ENCODE data around the gene ONECUT3. TPM values are rescaled to one million over a fixed set of nuclear protein-coding genes. Genes with fewer than 3 reads are reported as not detected.

Gene ONECUT3
- total RNA-seq, 1 donor from 2014 or later, result 0.03 TPM

GRCh38 chr19:1767464-1767933 lies 14.2 kb downstream of the ONECUT3 start:
- DNase-seq (ENCODE audit: low spot score) (peak; percentile 54), ATAC-seq (peak; percentile 90)

- no peak for DNase-seq (ENCODE audit: low spot score)
- peak; percentile 30 for ATAC-seq
Observed at GRCh38 chr19:1768248-1768647, 14.9 kb downstream of the ONECUT3 start.

GRCh38 chr19:1768918-1769644 lies 15.8 kb downstream of the ONECUT3 start:
- ATAC-seq (no peak), DNase-seq (ENCODE audit: low spot score) (no peak)

- ATAC-seq (no peak), DNase-seq (ENCODE audit: low spot score) (no peak)
Observed at GRCh38 chr19:1769645-1769985, 16.3 kb downstream of the ONECUT3 start.

GRCh38 chr19:1770866-1771576 lies 17.7 kb downstream of the ONECUT3 start:
- no peak for ATAC-seq
- DNase-seq (ENCODE audit: low spot score), result no peak

GRCh38 chr19:1773184-1773583 lies 19.9 kb downstream of the ONECUT3 start:
- ATAC-seq, result no peak
- no peak for DNase-seq (ENCODE audit: low spot score)

- DNase-seq (ENCODE audit: low spot score), result no peak
- peak; percentile 65 for ATAC-seq
Observed at GRCh38 chr19:1774989-1775772, 21.9 kb downstream of the ONECUT3 start.

GRCh38 chr19:1775951-1776605 lies 22.8 kb downstream of the ONECUT3 start:
- DNase-seq (ENCODE audit: low spot score) (no peak), ATAC-seq (no peak)

- ATAC-seq (no peak), DNase-seq (ENCODE audit: low spot score) (no peak)
Observed at GRCh38 chr19:1776606-1777147, 23.4 kb downstream of the ONECUT3 start.

- ATAC-seq (no peak), DNase-seq (ENCODE audit: low spot score) (no peak)
Observed at GRCh38 chr19:1777149-1777548, 23.8 kb downstream of the ONECUT3 start.

GRCh38 chr19:1779574-1779973 lies 26.3 kb downstream of the ONECUT3 start:
- ATAC-seq (no peak), DNase-seq (ENCODE audit: low spot score) (no peak)

GRCh38 chr19:1780272-1780958 lies 27.1 kb downstream of the ONECUT3 start:
- DNase-seq (ENCODE audit: low spot score) (no peak), ATAC-seq (no peak)

GRCh38 chr19:1782521-1782920 lies 29.2 kb downstream of the ONECUT3 start:
- DNase-seq (ENCODE audit: low spot score) (no peak), ATAC-seq (no peak)

GRCh38 chr19:1783354-1783753 lies 30.0 kb downstream of the ONECUT3 start:
- DNase-seq (ENCODE audit: low spot score) (no peak), ATAC-seq (no peak)

GRCh38 chr19:1783874-1784273 lies 30.6 kb downstream of the ONECUT3 start:
- ATAC-seq, result no peak
- no peak for DNase-seq (ENCODE audit: low spot score)

GRCh38 chr19:1785310-1785709 lies 32.0 kb downstream of the ONECUT3 start:
- no peak for DNase-seq (ENCODE audit: low spot score)
- no peak for ATAC-seq

GRCh38 chr19:1786668-1787067 lies 33.4 kb downstream of the ONECUT3 start:
- ATAC-seq (no peak), DNase-seq (ENCODE audit: low spot score) (no peak)

GRCh38 chr19:1787116-1787515 lies 33.8 kb downstream of the ONECUT3 start:
- DNase-seq (ENCODE audit: low spot score) (no peak), ATAC-seq (no peak)

- ATAC-seq (peak; percentile 41), DNase-seq (ENCODE audit: low spot score) (no peak)
Observed at GRCh38 chr19:1789261-1790041, 36.1 kb downstream of the ONECUT3 start.

Data from left lobe of liver (tissue), 2 donors.